HepG2 (cell line): ENCODE results near the gene SLC9A9. TPM values are rescaled to one million over a fixed set of nuclear protein-coding genes. Genes with fewer than 3 reads are reported as not detected.

ENCODE experiments used
- ATAC-seq: fragments of 200-7000 bp; cut with Tn5 transposase; 3 replicates; pipeline ENCODE4 v1.9.1; 2020; ENCODE audit warnings: mild to moderate bottlenecking, moderate library complexity
- BruUV-seq: library from RNA; stranded (reverse); fragments of 400-500 nt; replicated peaks from 2 replicates; lab custom pipeline; 2021; lab: Mats Ljungman, UMichigan
- CTCF ChIA-PET: fragments of 300-600 bp; formaldehyde crosslinking; extraction: SDS; loops from one replicate; lab custom pipeline; 2021; ENCODE audit warnings: low total read pairs, inconsistent platforms, low intra/inter-chr PET ratio; lab: Yijun Ruan, JAX
- POLR2A ChIA-PET: fragments of 350-600 bp; sonication (Branson Sonifier 250); formaldehyde crosslinking; loops from one replicate; lab custom pipeline; 2020; ENCODE audit warnings: antibody characterized with exemption, inconsistent platforms; lab: Yijun Ruan, JAX
- DNase-seq: peaks from one replicate; pipeline ENCODE4 v3.0.0-alpha.2; 2015; ENCODE audit warnings: low spot score
- FAIRE-seq: peaks from 3 replicates; lab custom pipeline; 2011; peaks lifted over from hg19 to GRCh38; lab: Jason Lieb, UNC
- H2AFZ ChIP-seq: one replicate; pipeline ENCODE4 v1.6.1; 2011; ENCODE audit warnings: low read length, inconsistent platforms
- H3K27ac ChIP-seq: fragments of 300-600 bp; 3 replicates; pipeline ENCODE4 v1.8.0; 2011; ENCODE audit warnings: mixed run types, mild to moderate bottlenecking, mixed read lengths, low read length, inconsistent platforms; ENCODE audit not compliant: insufficient read depth; ENCODE audit errors: extremely low read length
- H3K27me3 ChIP-seq, 2 experiments: fragments of 200-600 bp in 1 of 2; 2 replicates in 1 of 2; 3 replicates in 1 of 2; pipeline versions ENCODE4 v1.6.0 to v1.8.0; 2011; ENCODE audit warnings: low read length in 2 of 2, mild to moderate bottlenecking in 2 of 2, moderate library complexity in 2 of 2, inconsistent platforms in 1 of 2; ENCODE audit not compliant: insufficient read depth in 2 of 2, control insufficient read depth in 1 of 2
- H3K36me3 ChIP-seq, 2 experiments: fragments of 200-600 bp in 1 of 2; replicated peaks in 1 of 2; 2 replicates in 1 of 2; 3 replicates in 1 of 2; pipeline versions ENCODE4 v1.5.1 to v1.8.0; 2011; ENCODE audit warnings: low read length in 2 of 2, inconsistent platforms in 1 of 2; ENCODE audit not compliant: insufficient read depth in 2 of 2, control insufficient read depth in 1 of 2
- H3K4me1 ChIP-seq: 2 replicates; pipeline ENCODE4 v1.5.1; 2012; ENCODE audit warnings: low read length, inconsistent platforms; ENCODE audit not compliant: insufficient read depth
- H3K4me2 ChIP-seq: 2 replicates; pipeline ENCODE4 v1.6.0; 2011; ENCODE audit warnings: low read depth, low read length, inconsistent platforms
- H3K4me3 ChIP-seq, 3 experiments: fragments of 200-600 bp in 1 of 3; sonication (generic), shearing (Covaris generic) in 1 of 3; replicated peaks in 1 of 3; 2 replicates each; pipeline ENCODE4 v1.5.1; 2011 to 2016; ENCODE audit warnings: low read length in 3 of 3, inconsistent platforms in 2 of 3, low read depth in 2 of 3, mild to moderate bottlenecking in 2 of 3, control low read depth in 1 of 3, mixed read lengths in 1 of 3; ENCODE audit not compliant: insufficient read depth in 1 of 3
- H3K79me2 ChIP-seq: one replicate; pipeline ENCODE4 v1.6.1; 2011; ENCODE audit warnings: low read length, inconsistent platforms; ENCODE audit not compliant: insufficient read depth
- H3K9ac ChIP-seq: 2 replicates; pipeline ENCODE4 v1.6.0; 2011; ENCODE audit warnings: mild to moderate bottlenecking, low read depth, low read length, inconsistent platforms; ENCODE audit not compliant: insufficient read depth
- H3K9me3 ChIP-seq: 2 replicates; pipeline ENCODE4 v1.5.1; 2012; ENCODE audit warnings: mild to moderate bottlenecking, low read length
- H4K20me1 ChIP-seq: 2 replicates; pipeline ENCODE4 v1.6.0; 2011; ENCODE audit warnings: inconsistent platforms, mild to moderate bottlenecking, low read length, moderate library complexity; ENCODE audit not compliant: insufficient read depth
- ATF7 ChIP-seq, 2 experiments: fragments of 450-650 bp in 1 of 2; sonication (generic) in 1 of 2; formaldehyde crosslinking in 1 of 2; IDR thresholded peaks; 2 replicates each; pipeline versions ENCODE4 v1.4.0 to v1.6.1; 2016 to 2020; ENCODE audit warnings: antibody characterized with exemption in 1 of 2, mild to moderate bottlenecking in 1 of 2, missing genetic modification reagents in 1 of 2
- CEBPB ChIP-seq: IDR thresholded peaks from 2 replicates; pipeline ENCODE4 v1.6.1; 2011; ENCODE audit warnings: low read depth, low read length, improper control_type of control experiment, borderline replicate concordance
- ETS1 ChIP-seq: sonication (generic); formaldehyde crosslinking; IDR thresholded peaks from 2 replicates; pipeline ENCODE4 v1.4.0; 2020; ENCODE audit warnings: missing genetic modification reagents
- ETV5 ChIP-seq: IDR thresholded peaks from 2 replicates; pipeline ENCODE4 v1.6.1; 2018; ENCODE audit warnings: missing biosample characterization, missing genetic modification reagents, inconsistent platforms, borderline replicate concordance
- KAT7 ChIP-seq: IDR thresholded peaks from 2 replicates; pipeline ENCODE4 v1.6.1; 2018; ENCODE audit warnings: borderline replicate concordance, missing compliant biosample characterization
- KAT8 ChIP-seq: IDR thresholded peaks from 2 replicates; pipeline ENCODE4 v1.6.1; 2016; ENCODE audit warnings: missing genetic modification reagents, missing compliant biosample characterization
- KLF15 ChIP-seq: sonication (generic); formaldehyde crosslinking; IDR thresholded peaks from 2 replicates; pipeline ENCODE4 v1.8.1; 2023; ENCODE audit warnings: borderline replicate concordance, mild to moderate bottlenecking, inconsistent platforms, missing genetic modification reagents, mixed read lengths
- KMT2B ChIP-seq: IDR thresholded peaks from 2 replicates; pipeline ENCODE4 v1.6.1; 2016; ENCODE audit warnings: missing genetic modification reagents, missing compliant biosample characterization
- NR2F6 ChIP-seq, 2 experiments: IDR thresholded peaks; 2 replicates each; pipeline ENCODE4 v1.6.1; 2016; ENCODE audit warnings: antibody characterized with exemption in 1 of 2, mild to moderate bottlenecking in 1 of 2
- SOX5 ChIP-seq: IDR thresholded peaks from 2 replicates; pipeline ENCODE4 v1.6.1; 2016; ENCODE audit warnings: borderline replicate concordance
- TOE1 ChIP-seq: sonication (generic); formaldehyde crosslinking; IDR thresholded peaks from 2 replicates; pipeline ENCODE4 v1.4.0; 2020; ENCODE audit warnings: mild to moderate bottlenecking, missing genetic modification reagents
- ZNF30 ChIP-seq: sonication (generic); formaldehyde crosslinking; IDR thresholded peaks from 2 replicates; pipeline ENCODE4 v1.5.0; 2020; ENCODE audit warnings: mild to moderate bottlenecking, missing genetic modification reagents
- ZNF333 ChIP-seq: sonication (generic); formaldehyde crosslinking; IDR thresholded peaks from 2 replicates; pipeline ENCODE4 v1.4.0; 2020; ENCODE audit warnings: mild to moderate bottlenecking, missing genetic modification reagents, borderline replicate concordance
- ZNF430 ChIP-seq: sonication (generic); formaldehyde crosslinking; IDR thresholded peaks from 2 replicates; pipeline ENCODE4 v1.9.0; 2021; ENCODE audit warnings: mild to moderate bottlenecking, missing genetic modification reagents
- ZNF577 ChIP-seq: sonication (generic); formaldehyde crosslinking; IDR thresholded peaks from 2 replicates; pipeline ENCODE4 v1.4.0; 2020; ENCODE audit warnings: mild to moderate bottlenecking, low read depth, missing genetic modification reagents, borderline replicate concordance
- ZNF775 ChIP-seq: sonication (generic); formaldehyde crosslinking; IDR thresholded peaks from 2 replicates; pipeline ENCODE4 v1.4.0; 2020; ENCODE audit warnings: missing genetic modification reagents, mild to moderate bottlenecking, moderate library complexity, borderline replicate concordance
- WGBS: methylation state at CpG from one replicate; pipeline ENCODE4 v1.1.6; 2017; ENCODE audit warnings: low lambda C conversion rate; 5-methylcytosine and 5-hydroxymethylcytosine counted together
- in situ Hi-C: cut with HindIII; loops from 2 replicates; pipeline ENCODE4 v1.10.0; 2017; ENCODE audit warnings: low pct_unique_long_range_greater_than_20kb; ENCODE audit not compliant: extremely low pct_ligation_motif_present
- intact Hi-C: fragments of 100-400 bp; cut with micrococcal nuclease; formaldehyde crosslinking; loops from one replicate; pipeline ENCODE4 v1.10.0; 2022; ENCODE audit not compliant: unreplicated experiment
- polyA plus RNA-seq, 8 experiments: library from polyadenylated mRNA; depleted of rRNA in 3 of 8; stranded (reverse) in 7 of 8; unstranded in 1 of 8; fragments of >200 nt; fragmentation: Illumina TruSeq in 4 of 8; extraction: Trizol in 4 of 8; gene quantifications; 2 replicates each; pipeline versions ENCODE4 v1.2.1 to v1.2.3, GENCODE V29; 2011 to 2016; ENCODE audit warnings: low read depth in 4 of 8, missing spikeins in 1 of 8, mixed read lengths in 1 of 8; ENCODE audit not compliant: insufficient read depth in 1 of 8
- total RNA-seq, 5 experiments: library from RNA; depleted of rRNA; stranded (reverse); fragments of >200 nt; fragmentation: Illumina TruSeq; extraction: Trizol; gene quantifications; 2 replicates each; pipeline ENCODE4 v1.2.3, GENCODE V29; 2016; ENCODE audit warnings: low read depth in 1 of 5

Gene SLC9A9
- total and polyA plus RNA-seq, 2 of the 13 experiments (the other 11 are each of a cell fraction or from before 2014, with no cell fraction given), result not detected

- Histone ChIP-seq H2AFZ (no peak overlapping the region), H3K27ac (no peak overlapping the region), H3K36me3 (no peaks in the 10 kb centered on the region), H4K20me1 (no peaks in the 10 kb centered on the region), H3K4me2 (no peak overlapping the region), H3K4me3 (no peak overlapping the region), H3K9me3 (no peaks in the 10 kb centered on the region), H3K27me3 (no peaks in the 10 kb centered on the region), H3K9ac (no peak overlapping the region), H3K4me1 (no peaks in the 10 kb centered on the region), H3K79me2 (no peaks in the 10 kb centered on the region)
- in situ Hi-C loops, result no loop called here
- WGBS, result 3% methylated on average over 1 of the region's 1 CpG
- DNase-seq (no peak), FAIRE-seq (no peak), ATAC-seq (no peak)
- ChIA-PET CTCF (no interaction called here), POLR2A (no interaction called here)
- intact Hi-C loops, result no loop called here
- no TSS peak for BruUV-seq
- TF ChIP-seq KMT2B (no peak), KLF15 (CRISPR knock-in tag) (no peak), ZNF30 (CRISPR knock-in tag) (no peak), ZNF333 (CRISPR knock-in tag) (no peak), ETS1 (CRISPR knock-in tag) (no peak), CEBPB (peak; percentile 22; the same call in 1 of the 2 replicates), ZNF430 (CRISPR knock-in tag) (no peak), NR2F6 (IDR thresholded peaks at IDR 0.05) (no peak), NR2F6 (CRISPR knock-in tag; IDR thresholded peaks at IDR 0.05) (no peak), ZNF775 (no peak), TOE1 (no peak), KAT7 (CRISPR knock-in tag) (no peak), ETV5 (CRISPR knock-in tag) (no peak), KAT8 (CRISPR knock-in tag) (no peak), ZNF577 (no peak), SOX5 (CRISPR knock-in tag) (no peak), ATF7 (IDR thresholded peaks at IDR 0.05) (0 out of 2 replicates have a peak, but pooled peaks have one; percentile 20), ATF7 (CRISPR knock-in tag; IDR thresholded peaks at IDR 0.05) (no peak)
Observed at GRCh38 chr3:143865302-143865701, 17.0 kb upstream of the SLC9A9 start.
